ENCODE data around the gene DEFB131B. TPM values are rescaled to one million over a fixed set of nuclear protein-coding genes. Genes with fewer than 3 reads are reported as not detected.

DEFB131B gene
- total RNA-seq (2022; extraction: Qiagen RNA extraction) = not detected in 5 replicates

DNA sequence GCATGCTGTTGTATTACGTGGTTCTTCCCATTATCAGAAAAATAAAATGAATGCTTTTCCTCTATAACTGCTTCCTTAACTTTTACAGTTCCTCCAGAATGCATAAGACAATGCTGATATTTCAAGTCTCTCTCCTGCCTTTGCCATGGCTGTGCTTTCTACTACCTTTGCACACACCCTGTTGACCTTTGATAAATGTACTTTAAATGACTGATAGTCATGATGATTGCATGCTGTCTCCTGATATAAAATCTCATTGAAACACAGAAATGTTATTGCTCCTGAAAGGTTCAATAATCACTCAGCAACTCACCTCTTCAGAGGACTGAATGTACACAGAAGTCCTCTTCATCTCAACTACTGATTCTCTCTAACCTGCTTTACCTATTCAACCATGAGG, at the start of gene DEFB131B:
Gene DEFB131B (plus strand): TSS at position 395 of the 400 bp plus-strand sequence. CDS start 0 bp downstream, at position 395.

DNA sequence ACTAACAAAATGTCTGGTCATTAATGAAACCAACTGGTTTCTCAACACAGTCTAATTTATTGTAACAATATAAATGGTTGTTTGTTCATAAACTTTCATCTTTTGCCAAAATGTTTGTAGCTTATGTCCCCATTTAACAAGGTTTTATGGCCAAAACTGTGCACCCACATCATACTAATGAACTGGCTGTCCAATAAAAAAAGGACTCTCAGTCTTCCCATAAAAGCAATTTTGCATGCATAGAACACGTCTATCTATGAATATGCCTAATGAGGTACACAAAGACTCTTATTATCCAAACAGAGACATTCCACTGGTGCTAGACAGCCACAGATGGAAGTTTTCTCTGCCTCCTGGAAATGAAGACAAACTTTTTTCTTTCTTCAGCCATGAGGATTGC, 45.4 kb upstream of the DEFB131B start, which contains the start of gene DEFB108B:
Gene DEFB108B (plus strand): TSS at position 390 of the 400 bp plus-strand sequence. CDS start 0 bp downstream, at position 390.

GRCh38 chr11:71927820-71928736, 49.8 kb downstream of the DEFB131B start, which contains the start of gene XNDC1N:
Gene XNDC1N, minus strand, starts transcription at chr11:71928594. Its CDS starts 5,241 bp downstream, at chr11:71923353.

GRCh38 chr11:71928737-71929443, 50.6 kb downstream of the DEFB131B start, which contains the start of gene RNF121:
Gene RNF121, plus strand, starts transcription at chr11:71929046. Its CDS starts 16 bp downstream, at chr11:71929062.

Other genes starting within 250 kb of the DEFB131B start
- gene DEFB108B, start 45.3 kb upstream of the DEFB131B start, total RNA-seq (2022; extraction: Qiagen RNA extraction) = not detected in 5 replicates
- 2.2 to 4.3 TPM (median 3.4 TPM) in 5 replicates for gene XNDC1N, start 50.1 kb downstream of the DEFB131B start, total RNA-seq (2022; extraction: Qiagen RNA extraction)
- gene RNF121, start 50.6 kb downstream of the DEFB131B start, total RNA-seq (2022; extraction: Qiagen RNA extraction) = 46.3 to 52.8 TPM (median 48.3 TPM) in 5 replicates
- gene IL18BP, start 120.5 kb downstream of the DEFB131B start, total RNA-seq (2022; extraction: Qiagen RNA extraction) = 2.8 to 4.4 TPM (median 4.3 TPM) in 5 replicates
- gene NUMA1, start 202.1 kb downstream of the DEFB131B start, total RNA-seq (2022; extraction: Qiagen RNA extraction) = 52.8 to 68.2 TPM (median 66.7 TPM) in 5 replicates
- 5.9 to 9.9 TPM (median 8.1 TPM) in 5 replicates for gene LRRC51, start 202.4 kb downstream of the DEFB131B start, total RNA-seq (2022; extraction: Qiagen RNA extraction)
- 134 to 155 TPM (median 136 TPM) in 5 replicates for gene LAMTOR1, start 224.8 kb downstream of the DEFB131B start, total RNA-seq (2022; extraction: Qiagen RNA extraction)
- gene TOMT, start 227.5 kb downstream of the DEFB131B start, total RNA-seq (2022; extraction: Qiagen RNA extraction) = not detected in 5 replicates
- gene ANAPC15, start 234.2 kb downstream of the DEFB131B start, total RNA-seq (2022; extraction: Qiagen RNA extraction) = 83.8 to 91.6 TPM (median 89.3 TPM) in 5 replicates